ENCODE data around the gene NLK.

Gene NLK

GRCh38 chr17:28118362-28118761, 75.9 kb downstream of the NLK start:
- no peak for TF ChIP-seq CTCF (IDR thresholded peaks at IDR 0.05; ENCODE audit: insufficient read depth, low read depth, low read length, missing control alignments)
- peak; percentile 12 for DNase-seq (ENCODE audit: low read depth)
- H3K4me3 ChIP-seq (ENCODE audit: low read depth, low read length): peak overlapping the region; percentile 42

GRCh38 chr17:28119046-28119445, 76.6 kb downstream of the NLK start:
- no peak for TF ChIP-seq CTCF (IDR thresholded peaks at IDR 0.05; ENCODE audit: insufficient read depth, low read depth, low read length, missing control alignments)
- no peak for DNase-seq (ENCODE audit: low read depth)
- H3K4me3 ChIP-seq (ENCODE audit: low read depth, low read length): no peak overlapping the region

GRCh38 chr17:28119560-28119959, 77.1 kb downstream of the NLK start:
- no peak for DNase-seq (ENCODE audit: low read depth)
- no peak overlapping the region for H3K4me3 ChIP-seq (ENCODE audit: low read depth, low read length)
- TF ChIP-seq CTCF (IDR thresholded peaks at IDR 0.05; ENCODE audit: insufficient read depth, low read depth, low read length, missing control alignments): no peak

- no peak for DNase-seq (ENCODE audit: low read depth)
- H3K4me3 ChIP-seq (ENCODE audit: low read depth, low read length): no peak overlapping the region
- TF ChIP-seq CTCF (IDR thresholded peaks at IDR 0.05; ENCODE audit: insufficient read depth, low read depth, low read length, missing control alignments): no peak
These were observed 78.3 kb downstream of the NLK start for GRCh38 chr17:28120766-28121165.

GRCh38 chr17:28124962-28125361, 82.5 kb downstream of the NLK start:
- no peak for DNase-seq (ENCODE audit: low read depth)
- no peak for TF ChIP-seq CTCF (IDR thresholded peaks at IDR 0.05; ENCODE audit: insufficient read depth, low read depth, low read length, missing control alignments)
- no peak overlapping the region for H3K4me3 ChIP-seq (ENCODE audit: low read depth, low read length)

GRCh38 chr17:28125526-28126378, 83.3 kb downstream of the NLK start:
- no peak overlapping the region for H3K4me3 ChIP-seq (ENCODE audit: low read depth, low read length)
- DNase-seq (ENCODE audit: low read depth): no peak
- no peak for TF ChIP-seq CTCF (IDR thresholded peaks at IDR 0.05; ENCODE audit: insufficient read depth, low read depth, low read length, missing control alignments)

- TF ChIP-seq CTCF (IDR thresholded peaks at IDR 0.05; ENCODE audit: insufficient read depth, low read depth, low read length, missing control alignments): no peak
- no peak for DNase-seq (ENCODE audit: low read depth)
- H3K4me3 ChIP-seq (ENCODE audit: low read depth, low read length): no peak overlapping the region
These were observed 84.7 kb downstream of the NLK start for GRCh38 chr17:28127196-28127595.

All from GM12865 (cell line).